Heart right ventricle (tissue), 16 donors: ENCODE data around the gene GNPDA1. TPM values are rescaled to one million over a fixed set of nuclear protein-coding genes. Genes with fewer than 3 reads are reported as not detected.

Experiments
- ATAC-seq, 8 donors: fragments of 200-7000 bp; cut with Tn5 transposase; one replicate each; pipeline ENCODE4 v1.9.1; 2020; ENCODE audit warnings: mild to moderate bottlenecking in 8 of 8, moderate library complexity in 8 of 8, moderate number of reproducible peaks in 1 of 8
- DNase-seq, 2 donors: peaks; one replicate each; pipeline ENCODE4 v3.0.0-alpha.2; 2020
- H3K27ac ChIP-seq, 10 donors: fragments of 200-600 bp; sonication (generic) in 2 of 10; one replicate each; pipeline versions ENCODE4 v1.5.0 to v1.8.0; 2020 to 2022; ENCODE audit warnings: mild to moderate bottlenecking in 3 of 10
- H3K27me3 ChIP-seq, 7 donors: fragments of 200-600 bp; one replicate each; pipeline ENCODE4 v1.8.0; 2021 to 2022; ENCODE audit warnings: mild to moderate bottlenecking in 2 of 7
- H3K36me3 ChIP-seq, 9 donors: fragments of 200-600 bp; sonication (generic) in 1 of 9; one replicate each; pipeline versions ENCODE4 v1.5.0 to v1.8.0; 2020 to 2022; ENCODE audit warnings: mild to moderate bottlenecking in 2 of 9
- H3K4me1 ChIP-seq, 9 donors: fragments of 200-600 bp; sonication (generic) in 1 of 9; one replicate each; pipeline versions ENCODE4 v1.5.0 to v1.8.0; 2020 to 2022; ENCODE audit warnings: mild to moderate bottlenecking in 4 of 9
- H3K4me3 ChIP-seq, 10 donors: fragments of 200-600 bp; sonication (generic) in 2 of 10; one replicate each; pipeline versions ENCODE4 v1.5.0 to v1.8.0; 2020 to 2022; ENCODE audit warnings: mild to moderate bottlenecking in 7 of 10, moderate library complexity in 2 of 10
- H3K9me3 ChIP-seq, 11 donors: fragments of 200-600 bp in 10 of 11; sonication (generic) in 2 of 11; one replicate each; pipeline versions ENCODE4 v1.5.0 to v1.8.0; 2013 to 2022; ENCODE audit warnings: mild to moderate bottlenecking in 2 of 11, control low read depth in 1 of 11, moderate library complexity in 1 of 11
- CTCF ChIP-seq, 9 donors: fragments of 200-600 bp; sonication (generic) in 2 of 9; IDR thresholded peaks; one replicate each; pipeline versions ENCODE4 v1.5.0 to v1.8.0; 2021 to 2022; ENCODE audit warnings: antibody characterized with exemption in 9 of 9, mild to moderate bottlenecking in 5 of 9, moderate library complexity in 1 of 9
- WGBS, 2 donors: extraction: QIAGEN DNeasy Blood & Tissue Kit; methylation state at CpG; one replicate each; pipeline ENCODE4 v1.1.7; 2013; ENCODE audit warnings: inconsistent platforms in 1 of 2; 5-methylcytosine and 5-hydroxymethylcytosine counted together
- intact Hi-C, 10 donors: fragments of 100-400 bp; cut with DNase I; formaldehyde crosslinking; loops; one replicate each; pipeline versions ENCODE4 v1.11.1 to v1.14.2; 2022
- polyA plus RNA-seq, 2 donors: library from polyadenylated mRNA; stranded (reverse); fragments of 200-250 nt; gene quantifications; one replicate each; pipeline ENCODE4 v1.2.3, GENCODE V29; 2013
- total RNA-seq, 10 donors: library from RNA; stranded (reverse); fragmentation: NEBNext Ultra II Directional in 3 of 10; extraction: Animal tissue kit (Norgen Biotek cat#: 25700) in 3 of 10; gene quantifications; one replicate each; pipeline versions ENCODE4 v1.2.1 to v1.2.4, GENCODE V29; 2021 to 2023
- donor health status: Arrhythmogenic right ventricular cardiomyopathy.
- donor health status: ischemic (EF 13 %, LVEDD 7.1; RV severe dilation, severe dysfunction).
- donor health status: healthy with polysubstance abuse.
- donor health status: DM: no; HTN: yes; CAD: no.
- donor health status: DM: no; HTN: no; CAD: no.
- donor health status: ischemic (EF 25% LVEDD 6.9; RV normal size, moderate dysfunction).
- donor health status: ischemic (EF 25% LVEDD 5.7; RV mildly dilated, moderate dysfunction).
- donor health status: healthy.
- donor health status: DM: yes; HTN: yes; CAD: no.
- donor health status: Ischemic cardiomyopathy.
- donor health status: ischemic (EF 35%, LVEDD 5.7; RV mildly dilated, moderate dysfunction).
- donor health status: nonischemic (EF 11% LVEDD 7.7; RV severe dilation, severe dysfunction).
- donor health status: DM: yes; HTN: yes; CAD: no.
- donor health status: PGD.
- donor health status: ischemic (EF 29% LVEDD 5.4; RV normal size, mild dysfunction).
- donor health status: nonischemic (EF 23%, LVEDD 6.1; RV moderate dilation, normal function).

The GNPDA1 gene
- total and polyA plus RNA-seq, 12 donors = 11.6 to 24.3 (median 20.3) TPM

DNA sequence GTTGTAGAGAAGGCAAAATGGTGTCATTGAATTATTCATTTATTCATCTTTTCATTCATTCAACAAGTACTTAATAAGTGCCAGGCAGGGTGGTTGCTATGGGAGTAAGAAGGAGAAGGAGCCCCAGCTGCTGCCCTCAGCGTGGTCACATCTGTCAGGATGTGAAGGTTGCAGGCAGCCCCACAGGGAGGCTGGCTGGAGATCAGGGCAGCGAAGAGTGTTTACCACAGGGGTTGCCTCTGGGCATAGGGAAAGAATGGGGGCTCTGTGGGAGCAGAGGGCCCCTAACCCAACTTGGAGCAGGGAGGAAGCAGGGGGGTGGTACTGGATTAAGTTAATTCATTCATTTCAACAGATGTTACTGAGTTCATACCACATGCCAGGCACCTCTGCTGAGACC, 60.8 kb downstream of the GNPDA1 start:
- H3K27me3 ChIP-seq = no peaks in the 10 kb centered on the region
- WGBS, 2 donors = 71 to 72% methylated on average over 2 of the region's 2 CpGs
- TF ChIP-seq CTCF (IDR thresholded peaks at IDR 0.05) = no peak
- intact Hi-C loops = loop anchor here in 2 of 10 donors (5.0 to 10.0 kb wide), 2 partner anchors 67 to 135 kb away; no protein-coding TSS in a partner anchor
- peaks cover 0 to 49% (median 4%) of the 10 kb centered on the region in 9 donors for H3K36me3 ChIP-seq
- ATAC-seq (no peak), DNase-seq (no peak)
- H3K4me3 ChIP-seq = peak overlapping the region in 9 of 10 donors; percentile 3 to 60 (median 53)
- peaks cover 2 to 81% (median 53%) of the 10 kb centered on the region in 9 donors for H3K4me1 ChIP-seq
- H3K27ac ChIP-seq = peak overlapping the region in 8 of 10 donors; percentile 13 to 89 (median 74)
- no peaks in the 10 kb centered on the region for H3K9me3 ChIP-seq

GRCh38 chr5:141951332-141951781, 61.5 kb downstream of the GNPDA1 start:
- Histone ChIP-seq H3K27ac (peak overlapping the region in 8 of 10 donors; percentile 14 to 89 (median 74)), H3K4me3 (peak overlapping the region in 8 of 10 donors; percentile 5 to 60 (median 54)), H3K27me3 (no peaks in the 10 kb centered on the region), H3K36me3 (peaks cover 0 to 54% (median 4%) of the 10 kb centered on the region in 9 donors), H3K9me3 (no peaks in the 10 kb centered on the region), H3K4me1 (peaks cover 2 to 80% (median 54%) of the 10 kb centered on the region in 9 donors)
- 26 to 28% methylated on average over 9 of the region's 9 CpGs for WGBS, 2 donors
- ATAC-seq (peak; percentile 13 to 73 (median 62)), DNase-seq (peak in 1 of 2 donors; percentile 54)
- intact Hi-C loops = loop anchor here in 2 of 10 donors (5.0 to 10.0 kb wide), 2 partner anchors 67 to 134 kb away; no protein-coding TSS in a partner anchor
- peak in 7 of 9 donors; percentile 34 to 54 (median 41) for TF ChIP-seq CTCF (IDR thresholded peaks at IDR 0.05)

Other genes with a start within 250 kb of the GNPDA1 start
- gene PCDH1, start 134.6 kb downstream of the GNPDA1 start, total RNA-seq = 10 to 100 TPM in 9 of 10 donors, 1 to 10 TPM in 1; 8.4 to 45.8 (median 17.9) TPM
- gene PCDH1, start 134.6 kb downstream of the GNPDA1 start, polyA plus RNA-seq = 10 to 100 TPM; 16.2 to 21.6 TPM
- 100 to 1,000 TPM in 6 of 10 donors, 10 to 100 TPM in 4; 82.1 to 192 (median 141) TPM for gene DELE1, start 89.2 kb downstream of the GNPDA1 start, total RNA-seq
- gene DELE1, start 89.2 kb downstream of the GNPDA1 start, polyA plus RNA-seq = 10 to 100 TPM; 50.1 to 69.8 TPM
- 10 to 100 TPM in 5 of 10 donors, 1 to 10 TPM in 5; 4.9 to 16.6 (median 9.6) TPM for gene PCDH12, start 54.8 kb downstream of the GNPDA1 start, total RNA-seq
- gene PCDH12, start 54.8 kb downstream of the GNPDA1 start, polyA plus RNA-seq = 1 to 10 TPM; 3.6 to 3.7 TPM
- 100 to 1,000 TPM in 6 of 10 donors, 10 to 100 TPM in 4; 84.6 to 130 (median 102) TPM for gene RNF14, start 43.9 kb downstream of the GNPDA1 start, total RNA-seq
- 10 to 100 TPM; 20.3 to 44.9 TPM for gene RNF14, start 43.9 kb downstream of the GNPDA1 start, polyA plus RNA-seq
- 10 to 100 TPM; 52.7 to 67.4 (median 60.7) TPM for gene NDFIP1, start 95.8 kb upstream of the GNPDA1 start, total RNA-seq
- gene NDFIP1, start 95.8 kb upstream of the GNPDA1 start, polyA plus RNA-seq = 10 to 100 TPM; 25.2 to 52.8 TPM